PC-9 (cell line): ENCODE data around the gene S100A8. TPM values are rescaled to one million over a fixed set of nuclear protein-coding genes. Genes with fewer than 3 reads are reported as not detected.

Experiments
- BruUV-seq: library from RNA; stranded (reverse); fragments of 400-500 nt; replicated peaks from 2 replicates; lab custom pipeline; 2021; lab: Mats Ljungman, UMichigan
- CTCF ChIA-PET: fragments of 300-600 bp; sonication (Branson Sonifier 250); formaldehyde crosslinking; loops from one replicate; lab custom pipeline; 2022; ENCODE audit warnings: antibody characterized with exemption; lab: Charles Lee
- POLR2A ChIA-PET: fragments of 300-600 bp; sonication (Branson Sonifier 250); formaldehyde crosslinking; loops from one replicate; lab custom pipeline; 2022; ENCODE audit warnings: antibody characterized with exemption; ENCODE audit not compliant: unreplicated experiment; lab: Charles Lee
- DNase-seq, 2 experiments: peaks; one replicate each; pipeline versions ENCODE4 v3.0.0 to v3.0.0-alpha.2; 2015 to 2022; ENCODE audit warnings: mixed read lengths in 1 of 2
- H2AFZ ChIP-seq: fragments of 200-600 bp; sonication (generic); 2 replicates; pipeline ENCODE4 v1.8.1; 2017; ENCODE audit warnings: antibody characterized with exemption
- H3F3A ChIP-seq: fragments of 200-600 bp; sonication (generic); 2 replicates; pipeline ENCODE4 v1.8.1; 2017; ENCODE audit warnings: antibody characterized with exemption, mild to moderate bottlenecking, low read depth; ENCODE audit not compliant: insufficient read depth
- H3K27ac ChIP-seq: fragments of 200-600 bp; sonication (generic); 2 replicates; pipeline ENCODE4 v1.6.1; 2016; ENCODE audit warnings: mixed run types
- H3K27me3 ChIP-seq: fragments of 200-600 bp; sonication (generic); 2 replicates; pipeline ENCODE4 v1.6.1; 2016; ENCODE audit warnings: low read depth, mixed run types; ENCODE audit not compliant: insufficient read depth
- H3K36me3 ChIP-seq: fragments of 200-600 bp; sonication (generic); 2 replicates; pipeline ENCODE4 v1.6.1; 2016; ENCODE audit warnings: low read depth, mixed run types
- H3K4me1 ChIP-seq: fragments of 200-600 bp; sonication (generic); replicated peaks from 2 replicates; pipeline ENCODE4 v1.6.1; 2016; ENCODE audit warnings: mixed run types; ENCODE audit not compliant: insufficient read depth
- H3K4me2 ChIP-seq: fragments of 200-600 bp; sonication (generic); 2 replicates; pipeline ENCODE4 v1.6.1; 2017; ENCODE audit warnings: mixed run types
- H3K4me3 ChIP-seq: fragments of 200-600 bp; sonication (generic); 2 replicates; pipeline ENCODE4 v1.6.1; 2016; ENCODE audit warnings: mixed run types
- H3K79me2 ChIP-seq: fragments of 200-600 bp; sonication (generic); 2 replicates; pipeline ENCODE4 v1.6.1; 2017; ENCODE audit warnings: low read depth, mixed run types
- H3K9me2 ChIP-seq: fragments of 200-600 bp; sonication (generic); 2 replicates; pipeline ENCODE4 v1.8.1; 2017; ENCODE audit warnings: mild to moderate bottlenecking; ENCODE audit not compliant: insufficient read depth
- H3K9me3 ChIP-seq: fragments of 200-600 bp; sonication (generic); 2 replicates; pipeline ENCODE4 v1.8.1; 2016; ENCODE audit warnings: low read depth; ENCODE audit not compliant: insufficient read depth
- H4K20me1 ChIP-seq: fragments of 200-600 bp; sonication (generic); 2 replicates; pipeline ENCODE4 v1.8.1; 2017; ENCODE audit not compliant: insufficient read depth
- EZH2 ChIP-seq: fragments of 200-600 bp; sonication (generic); IDR thresholded peaks from 2 replicates; pipeline ENCODE4 v1.8.0; 2017; ENCODE audit warnings: antibody characterized with exemption, low read depth
- intact Hi-C: fragments of 100-400 bp; cut with micrococcal nuclease; formaldehyde crosslinking; loops from one replicate; pipeline ENCODE4 v1.10.0; 2022; ENCODE audit not compliant: unreplicated experiment
- total RNA-seq: library from RNA; stranded (reverse); gene quantifications from 2 replicates; pipeline ENCODE4 v1.2.3, GENCODE V29; 2021
- TF ChIP-seq, protein P1 (sequence below): fragments of 200-600 bp; sonication (generic); conservative IDR thresholded peaks from 2 replicates; pipeline ENCODE4 v1.6.1; 2017; ENCODE audit warnings: mixed run types, antibody characterized with exemption, mild to moderate bottlenecking, moderate library complexity

S100A8 gene
- total RNA-seq, 1 experiment from 2014 or later, result not detected

DNA sequence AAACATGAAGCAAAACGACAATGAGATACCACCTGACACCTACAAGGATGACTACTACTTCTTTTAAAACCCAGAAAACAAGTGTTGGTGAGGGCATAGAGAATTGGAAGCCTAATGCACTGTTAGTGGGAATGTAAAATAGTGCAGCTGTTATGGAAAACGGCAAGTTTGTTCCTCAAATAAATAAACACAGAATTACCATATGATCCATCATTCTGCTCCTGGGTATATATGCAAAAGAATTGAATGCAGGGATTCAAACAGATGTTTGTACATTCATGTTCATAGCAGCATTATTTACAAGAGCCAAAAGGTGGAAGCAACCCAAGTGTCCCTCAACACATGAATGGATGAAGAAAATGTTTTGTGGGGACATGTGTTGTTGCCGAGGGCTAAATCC, 1.4 kb upstream of the S100A8 start:
- Histone ChIP-seq H3K4me3 (no peak overlapping the region), H3K79me2 (no peaks in the 10 kb centered on the region), H3F3A (peaks cover 9% of the 10 kb centered on the region; the same call in 1 of the 2 replicates), H3K27me3 (no peaks in the 10 kb centered on the region), H3K9me3 (no peaks in the 10 kb centered on the region), H3K27ac (no peak overlapping the region), H3K36me3 (no peaks in the 10 kb centered on the region), H3K9me2 (no peaks in the 10 kb centered on the region), H3K4me2 (no peak overlapping the region), H3K4me1 (peaks cover 59% of the 10 kb centered on the region), H2AFZ (no peak overlapping the region), H4K20me1 (no peaks in the 10 kb centered on the region)
- POLR2A ChIA-PET, result no interaction called here
- DNase-seq, result no peak
- intact Hi-C loops, result no loop called here
- TF ChIP-seq EZH2, result no peak
- CTCF ChIA-PET, result no interaction called here
- BruUV-seq, result no TSS peak

DNA sequence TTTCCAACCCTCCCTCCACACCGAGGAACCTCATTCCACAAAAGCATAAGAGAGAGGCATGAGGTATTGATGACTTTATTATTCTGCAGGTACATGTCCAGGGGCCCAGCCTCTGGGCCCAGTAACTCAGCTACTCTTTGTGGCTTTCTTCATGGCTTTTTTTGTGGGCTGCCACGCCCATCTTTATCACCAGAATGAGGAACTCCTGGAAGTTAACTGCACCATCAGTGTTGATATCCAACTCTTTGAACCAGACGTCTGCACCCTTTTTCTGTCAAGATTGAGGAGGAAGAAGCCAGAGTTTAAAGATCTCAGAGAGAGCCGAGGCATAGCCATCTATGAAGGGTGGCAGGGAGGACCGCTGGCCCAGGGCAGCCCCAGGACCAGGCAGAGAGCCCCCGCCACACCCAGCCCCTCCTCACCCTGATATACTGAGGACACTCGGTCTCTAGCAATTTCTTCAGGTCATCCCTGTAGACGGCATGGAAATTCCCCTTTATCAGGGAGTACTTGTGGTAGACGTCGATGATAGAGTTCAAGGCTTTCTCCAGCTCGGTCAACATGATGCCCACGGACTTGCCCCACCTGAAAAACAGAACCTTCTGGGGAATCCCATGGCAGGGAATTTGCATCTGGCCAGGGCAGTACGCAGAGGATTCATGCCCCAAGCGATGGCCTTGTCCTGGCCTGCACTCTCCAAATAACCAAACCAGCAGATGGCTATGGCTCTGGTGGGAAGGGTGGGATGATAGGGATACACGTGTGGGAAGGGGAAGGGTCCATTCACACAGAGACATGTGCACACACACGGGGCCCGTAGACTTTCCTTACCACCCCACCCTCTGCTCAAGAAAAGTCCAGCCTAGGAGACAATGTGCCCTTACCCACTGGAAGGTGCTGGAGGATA, 647 bp downstream of the S100A8 start:
- Histone ChIP-seq H3K9me3 (no peaks in the 10 kb centered on the region), H3K27ac (no peak overlapping the region), H3K4me1 (peaks cover 55% of the 10 kb centered on the region), H3K79me2 (no peaks in the 10 kb centered on the region), H3F3A (peaks cover 9% of the 10 kb centered on the region; the same call in 1 of the 2 replicates), H3K4me2 (peak overlapping the region; percentile 64), H4K20me1 (no peaks in the 10 kb centered on the region), H3K4me3 (no peak overlapping the region; the same call in 1 of the 2 replicates), H2AFZ (no peak overlapping the region), H3K9me2 (no peaks in the 10 kb centered on the region), H3K27me3 (no peaks in the 10 kb centered on the region), H3K36me3 (no peaks in the 10 kb centered on the region)
- no TSS peak for BruUV-seq
- intact Hi-C loops, result no loop called here
- no peak for DNase-seq
- ChIA-PET CTCF (no interaction called here), POLR2A (no interaction called here)
- TF ChIP-seq EZH2, result no peak
- TF ChIP-seq, protein P1, sequence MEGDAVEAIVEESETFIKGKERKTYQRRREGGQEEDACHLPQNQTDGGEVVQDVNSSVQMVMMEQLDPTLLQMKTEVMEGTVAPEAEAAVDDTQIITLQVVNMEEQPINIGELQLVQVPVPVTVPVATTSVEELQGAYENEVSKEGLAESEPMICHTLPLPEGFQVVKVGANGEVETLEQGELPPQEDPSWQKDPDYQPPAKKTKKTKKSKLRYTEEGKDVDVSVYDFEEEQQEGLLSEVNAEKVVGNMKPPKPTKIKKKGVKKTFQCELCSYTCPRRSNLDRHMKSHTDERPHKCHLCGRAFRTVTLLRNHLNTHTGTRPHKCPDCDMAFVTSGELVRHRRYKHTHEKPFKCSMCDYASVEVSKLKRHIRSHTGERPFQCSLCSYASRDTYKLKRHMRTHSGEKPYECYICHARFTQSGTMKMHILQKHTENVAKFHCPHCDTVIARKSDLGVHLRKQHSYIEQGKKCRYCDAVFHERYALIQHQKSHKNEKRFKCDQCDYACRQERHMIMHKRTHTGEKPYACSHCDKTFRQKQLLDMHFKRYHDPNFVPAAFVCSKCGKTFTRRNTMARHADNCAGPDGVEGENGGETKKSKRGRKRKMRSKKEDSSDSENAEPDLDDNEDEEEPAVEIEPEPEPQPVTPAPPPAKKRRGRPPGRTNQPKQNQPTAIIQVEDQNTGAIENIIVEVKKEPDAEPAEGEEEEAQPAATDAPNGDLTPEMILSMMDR, result no peak

DNA sequence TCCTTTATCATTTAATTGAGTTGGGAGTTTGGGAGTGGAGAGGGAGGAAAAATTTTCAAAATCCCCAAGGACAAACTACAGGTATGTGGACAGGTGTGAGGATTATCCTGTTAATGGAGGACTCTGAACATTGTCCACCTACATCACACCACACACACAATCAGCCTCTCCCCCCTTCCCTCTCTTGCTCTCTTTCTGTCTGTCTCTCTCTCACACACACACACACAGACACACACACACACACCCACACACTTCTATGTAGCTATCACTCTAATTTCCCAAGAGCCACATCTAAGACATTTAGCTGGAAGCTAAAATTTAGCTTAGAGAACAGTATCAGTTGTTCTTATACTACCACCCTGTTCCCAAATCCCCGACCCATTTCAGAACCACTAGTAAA, 1.5 kb downstream of the S100A8 start:
- intact Hi-C loops, result no loop called here
- POLR2A ChIA-PET, result no interaction called here

More for the DNA sequence above, 1.5 kb downstream of the S100A8 start:
- Histone ChIP-seq H3F3A (peaks cover 6% of the 10 kb centered on the region; the same call in 1 of the 2 replicates), H3K9me2 (no peaks in the 10 kb centered on the region), H3K27me3 (no peaks in the 10 kb centered on the region), H3K4me3 (no peak overlapping the region), H4K20me1 (no peaks in the 10 kb centered on the region), H3K9me3 (no peaks in the 10 kb centered on the region), H3K27ac (no peak overlapping the region), H2AFZ (no peak overlapping the region), H3K79me2 (no peaks in the 10 kb centered on the region), H3K4me2 (peak overlapping the region; percentile 64; the same call in 1 of the 2 replicates), H3K36me3 (no peaks in the 10 kb centered on the region), H3K4me1 (peaks cover 47% of the 10 kb centered on the region)
- TF ChIP-seq, protein P1, result no peak
- TF ChIP-seq EZH2, result no peak
- no TSS peak for BruUV-seq
- CTCF ChIA-PET, result no interaction called here
- no peak for DNase-seq
